NT2/D1 (cell line): ENCODE measurements around the gene NTN1.

Experiments used
- DNase-seq: peaks from one replicate; pipeline ENCODE4 v3.0.0-alpha.2; 2011; ENCODE audit warnings: low read depth, low spot score
- H3K27me3 ChIP-seq: 2 replicates; pipeline ENCODE4 v1.6.0; 2011; ENCODE audit warnings: mild to moderate bottlenecking; ENCODE audit not compliant: insufficient read length, insufficient read depth
- H3K36me3 ChIP-seq: 2 replicates; pipeline ENCODE4 v1.6.1; 2011; ENCODE audit warnings: mild to moderate bottlenecking, low read length, mixed read lengths; ENCODE audit not compliant: insufficient read depth, insufficient read length
- H3K4me1 ChIP-seq: 2 replicates; pipeline ENCODE4 v1.5.1; 2011; ENCODE audit not compliant: insufficient read depth, insufficient read length
- H3K4me3 ChIP-seq: 2 replicates; pipeline ENCODE4 v1.5.1; 2011; ENCODE audit warnings: low read depth; ENCODE audit not compliant: insufficient read length
- H3K9ac ChIP-seq: 2 replicates; pipeline ENCODE4 v1.6.0; 2011; ENCODE audit warnings: low read depth; ENCODE audit not compliant: insufficient read length
- H3K9me3 ChIP-seq: 2 replicates; pipeline ENCODE4 v1.5.1; 2011; ENCODE audit warnings: mild to moderate bottlenecking, low read length; ENCODE audit not compliant: insufficient read depth
- SUZ12 ChIP-seq: IDR thresholded peaks from 2 replicates; pipeline ENCODE4 v1.6.1; 2011; ENCODE audit not compliant: insufficient read length, insufficient read depth; ENCODE audit errors: extremely low read depth
- YY1 ChIP-seq: IDR thresholded peaks from 2 replicates; pipeline ENCODE4 v1.6.1; 2011; ENCODE audit not compliant: insufficient read length, insufficient read depth
- ZNF274 ChIP-seq: IDR thresholded peaks from 2 replicates; pipeline ENCODE4 v1.6.1; 2011; ENCODE audit warnings: mild to moderate bottlenecking, low read depth, low read length

Gene NTN1

DNA sequence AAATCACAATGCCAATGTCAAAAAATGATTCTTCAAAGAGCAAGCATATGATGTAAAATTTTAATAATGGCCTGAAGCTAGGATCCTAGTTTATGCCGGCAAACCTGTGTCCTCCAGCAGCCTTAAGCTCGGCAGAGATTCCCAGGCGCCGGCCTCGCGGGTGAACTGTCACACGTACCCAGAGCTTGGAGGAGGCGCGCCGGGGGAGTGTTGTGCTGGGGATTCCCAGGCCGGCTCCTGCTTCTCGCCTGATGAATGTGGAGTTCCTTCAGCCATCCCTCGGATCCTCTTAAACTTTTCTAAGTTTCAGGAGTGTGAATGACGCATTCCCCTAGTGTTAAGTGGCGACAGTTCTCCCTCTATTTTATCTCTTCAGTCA is 19.1 kb upstream of the NTN1 start:
- H3K36me3 ChIP-seq, result no peaks in the 10 kb centered on the region
- no peak for DNase-seq
- peak overlapping the region; percentile 36 for H3K4me3 ChIP-seq
- H3K4me1 ChIP-seq, result peaks cover 2% of the 10 kb centered on the region
- TF ChIP-seq ZNF274 (no peak), SUZ12 (no peak), YY1 (no peak)
- no peaks in the 10 kb centered on the region for H3K9me3 ChIP-seq
- H3K9ac ChIP-seq, result no peak overlapping the region
- peaks cover 61% of the 10 kb centered on the region for H3K27me3 ChIP-seq

DNA sequence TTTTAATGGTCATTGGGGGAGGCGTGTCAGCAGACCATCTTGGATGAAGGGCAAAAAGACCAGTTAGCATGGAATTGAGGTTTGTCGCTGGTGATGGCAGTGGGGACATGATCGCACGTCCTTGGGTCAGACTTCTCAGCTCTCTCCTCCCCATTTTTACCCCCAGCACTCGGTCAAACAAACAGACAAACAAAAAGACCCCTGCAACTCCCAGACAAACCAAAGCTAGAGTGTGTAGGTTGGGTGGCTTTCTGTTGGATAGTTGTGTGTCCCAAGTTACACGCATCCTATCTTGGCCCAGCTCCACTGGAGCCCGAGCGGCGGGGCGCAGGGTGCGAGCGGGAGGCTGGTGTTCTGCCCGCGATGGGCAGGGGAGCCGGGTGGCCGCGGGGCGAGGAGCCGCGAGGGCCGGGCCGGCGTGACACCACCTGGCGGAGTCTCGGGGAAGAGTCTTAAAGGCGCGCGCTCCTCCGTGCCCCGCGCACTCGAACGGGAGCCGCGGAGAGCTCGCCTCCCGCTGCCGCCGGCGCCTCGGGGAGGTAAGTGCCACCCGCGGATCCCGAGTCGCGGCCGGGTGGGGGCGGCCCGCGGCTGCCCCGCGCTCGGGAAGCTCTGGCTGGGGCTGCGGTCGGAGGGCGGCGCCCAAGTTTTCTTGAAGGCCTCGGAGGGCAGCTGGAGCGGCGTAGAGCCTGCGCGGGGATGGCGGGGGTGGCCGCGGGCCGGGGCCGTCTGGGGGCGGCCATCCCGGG is 18.5 kb upstream of the NTN1 start:
- Histone ChIP-seq H3K9ac (peak overlapping the region; percentile 42), H3K4me1 (peaks cover 2% of the 10 kb centered on the region), H3K36me3 (no peaks in the 10 kb centered on the region), H3K27me3 (peaks cover 66% of the 10 kb centered on the region), H3K9me3 (no peaks in the 10 kb centered on the region), H3K4me3 (peak overlapping the region; percentile 36)
- no peak for DNase-seq
- no peak for TF ChIP-seq ZNF274
- peak; percentile 40 for TF ChIP-seq SUZ12

DNA sequence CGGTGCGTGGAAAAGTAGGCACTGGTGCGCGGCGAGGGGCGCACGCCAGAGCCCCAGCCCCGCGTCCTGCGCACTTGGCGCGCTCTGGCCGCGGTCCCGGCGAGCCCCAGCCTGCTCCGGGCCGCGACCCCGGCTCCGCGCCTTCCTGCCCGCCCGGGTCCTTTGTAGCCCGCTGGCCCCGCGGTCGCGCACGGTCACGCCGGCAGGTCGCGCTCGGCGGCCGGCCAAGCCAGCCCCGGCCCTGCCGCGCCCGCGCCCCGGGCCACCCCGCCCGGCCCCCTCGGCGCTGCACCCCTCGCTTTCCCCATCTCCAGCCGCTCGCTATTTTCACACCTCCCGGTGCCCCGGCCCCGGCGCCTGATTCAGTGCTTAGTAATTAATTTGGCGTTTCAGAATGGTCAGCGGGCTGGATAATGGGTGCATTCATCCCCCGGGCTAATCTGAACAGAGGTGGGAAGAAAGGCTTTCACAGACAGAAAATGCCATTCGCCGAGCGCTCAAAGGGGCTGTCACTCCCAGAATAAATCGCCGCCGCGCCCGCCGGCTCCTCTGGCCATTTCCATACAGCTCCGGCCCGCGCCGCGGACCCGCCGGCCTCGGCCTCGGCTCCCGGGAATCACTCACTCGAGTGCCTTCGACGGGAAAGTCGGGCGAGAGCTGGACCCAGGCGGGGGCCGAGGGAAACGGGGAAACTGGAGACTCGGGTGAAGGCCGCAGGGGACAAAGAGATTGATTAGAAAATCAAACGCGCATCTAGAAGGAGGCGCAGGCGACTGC is 17.8 kb upstream of the NTN1 start:
- no peaks in the 10 kb centered on the region for H3K9me3 ChIP-seq
- H3K9ac ChIP-seq, result peak overlapping the region; percentile 57
- peaks cover 2% of the 10 kb centered on the region for H3K4me1 ChIP-seq
- TF ChIP-seq ZNF274 (no peak), YY1 (no peak), SUZ12 (no peak)
- H3K27me3 ChIP-seq, result peaks cover 66% of the 10 kb centered on the region
- peak overlapping the region; percentile 36 for H3K4me3 ChIP-seq
- DNase-seq, result no peak
- H3K36me3 ChIP-seq, result no peaks in the 10 kb centered on the region

DNA sequence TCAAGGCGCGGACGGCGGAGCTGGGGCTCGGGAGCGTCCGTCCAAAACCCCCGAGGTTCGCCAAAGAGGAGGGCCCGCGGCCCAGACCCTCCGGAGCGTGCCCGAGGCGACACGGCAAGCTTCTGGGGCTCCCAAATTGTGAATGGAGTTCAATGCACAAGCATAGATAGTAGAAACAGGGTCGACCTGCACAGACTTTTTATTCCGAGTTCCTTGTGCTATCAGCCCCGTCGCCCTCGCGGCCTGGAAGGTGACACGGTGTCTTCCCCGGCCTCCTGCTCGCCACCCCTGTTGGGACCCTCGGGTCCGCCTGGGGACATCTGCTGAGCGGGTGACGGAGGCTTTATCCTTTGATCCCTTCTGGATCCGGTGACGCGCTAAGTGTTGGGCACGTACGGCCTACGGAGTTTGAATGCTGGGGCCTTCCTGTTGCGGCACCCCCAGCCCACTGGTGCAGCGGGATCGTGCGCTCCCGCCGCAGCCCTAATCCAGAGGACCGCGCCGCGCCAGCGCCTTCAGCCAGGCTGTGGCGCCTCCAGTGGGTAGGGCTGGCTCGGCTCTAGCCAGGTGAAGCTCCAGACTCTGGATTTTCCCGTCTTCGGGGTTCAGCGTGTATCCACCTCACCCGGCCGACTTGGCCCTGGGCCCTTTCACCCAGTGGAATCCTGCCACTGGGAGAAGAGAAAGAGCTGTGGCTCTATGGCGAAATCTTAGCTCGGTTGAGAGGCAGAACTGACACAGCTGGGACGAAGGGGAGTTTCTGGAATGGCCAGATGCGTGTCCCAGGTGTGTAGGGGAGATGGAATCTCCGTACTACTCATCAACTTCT is 17.0 kb upstream of the NTN1 start:
- no peak for TF ChIP-seq SUZ12
- no peak for TF ChIP-seq ZNF274
- TF ChIP-seq YY1, result no peak
- Histone ChIP-seq H3K4me1 (peaks cover 2% of the 10 kb centered on the region), H3K9ac (peak overlapping the region; percentile 57), H3K36me3 (no peaks in the 10 kb centered on the region), H3K27me3 (peaks cover 66% of the 10 kb centered on the region), H3K9me3 (no peaks in the 10 kb centered on the region), H3K4me3 (peak overlapping the region; percentile 29)
- DNase-seq, result no peak

DNA sequence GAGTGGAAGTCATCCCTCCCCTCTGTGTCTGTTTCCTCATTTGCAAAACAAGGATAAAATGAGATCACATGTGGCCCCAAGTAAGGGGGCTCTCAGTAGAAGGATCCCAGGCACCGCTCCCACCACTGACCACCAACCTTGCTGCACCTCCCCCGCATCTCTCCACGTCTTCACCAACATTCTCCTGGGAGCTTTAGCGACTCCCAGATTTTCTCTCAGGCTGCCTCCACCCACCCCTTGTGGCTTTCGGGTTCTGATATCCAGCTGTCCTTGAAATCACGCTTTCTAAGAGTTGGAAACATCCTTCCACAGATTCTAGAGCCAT is 16.4 kb upstream of the NTN1 start:
- H3K4me3 ChIP-seq, result no peak overlapping the region
- H3K4me1 ChIP-seq, result peaks cover 2% of the 10 kb centered on the region
- peaks cover 67% of the 10 kb centered on the region for H3K27me3 ChIP-seq
- no peaks in the 10 kb centered on the region for H3K9me3 ChIP-seq
- H3K36me3 ChIP-seq, result no peaks in the 10 kb centered on the region
- DNase-seq, result no peak
- TF ChIP-seq ZNF274 (no peak), SUZ12 (no peak), YY1 (no peak)
- H3K9ac ChIP-seq, result peak overlapping the region; percentile 57

DNA sequence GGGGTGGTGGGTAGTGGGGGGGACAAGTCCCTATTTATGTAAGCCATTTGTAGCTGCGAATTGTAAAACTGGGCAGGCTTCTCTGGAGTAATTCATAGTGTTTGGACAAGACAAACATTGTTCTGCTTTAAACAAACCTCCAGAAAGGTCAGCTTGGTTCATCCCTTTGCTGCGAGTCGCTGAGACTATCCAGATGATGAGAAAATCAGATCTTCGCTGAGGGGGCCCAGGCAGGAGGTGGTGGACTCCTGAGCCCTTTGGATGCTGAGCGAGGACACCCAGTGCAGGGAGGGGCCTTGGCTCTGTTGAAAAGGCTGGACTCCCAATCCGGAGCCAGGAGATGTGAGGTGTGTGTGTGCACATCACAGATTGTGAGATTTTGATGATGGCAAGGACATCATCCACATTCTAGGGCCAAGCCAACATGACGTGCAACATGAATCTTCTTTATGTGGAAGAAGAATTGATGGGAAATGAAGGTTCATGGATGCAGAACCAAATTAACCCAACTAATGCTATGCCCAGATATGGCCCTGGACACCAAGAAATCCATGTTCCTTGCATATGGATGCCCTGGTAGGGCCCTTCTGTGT is 15.0 kb upstream of the NTN1 start:
- Histone ChIP-seq H3K9ac (no peak overlapping the region), H3K4me1 (peaks cover 2% of the 10 kb centered on the region), H3K4me3 (no peak overlapping the region), H3K36me3 (no peaks in the 10 kb centered on the region), H3K9me3 (no peaks in the 10 kb centered on the region), H3K27me3 (peaks cover 64% of the 10 kb centered on the region)
- no peak for DNase-seq
- TF ChIP-seq YY1, result no peak
- no peak for TF ChIP-seq ZNF274
- no peak for TF ChIP-seq SUZ12
